Measurements from ENCODE around the gene COL27A1.

Gene COL27A1

DNA sequence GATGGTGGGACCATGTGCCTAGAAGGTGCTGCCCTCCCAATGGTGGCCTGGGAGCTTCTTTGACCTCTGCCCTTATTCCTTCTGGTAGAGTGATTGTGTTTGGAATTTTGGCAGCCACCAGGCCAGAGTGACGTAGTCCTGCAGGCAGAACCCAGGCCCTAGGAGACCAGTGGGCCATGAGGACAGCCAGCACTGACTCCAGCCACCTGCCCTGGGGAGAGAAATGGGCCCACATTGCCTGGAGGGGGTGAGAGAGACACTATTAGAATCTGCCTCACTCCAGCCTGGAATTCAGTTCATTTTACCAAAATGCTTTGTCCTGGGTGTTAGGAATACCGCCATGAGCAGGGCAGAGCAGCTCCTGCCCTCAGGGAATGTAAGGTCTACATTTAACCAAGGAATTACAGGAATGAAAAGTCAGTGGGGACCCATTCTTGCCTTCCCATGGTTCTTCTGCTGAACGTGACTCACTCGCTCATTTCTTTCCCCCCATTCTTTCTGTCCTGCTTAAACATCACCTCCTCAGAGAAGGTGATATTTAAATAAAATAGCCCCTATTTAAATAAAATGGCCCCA is 5.5 kb upstream of the COL27A1 start:
- no peak for DNase-seq

DNA sequence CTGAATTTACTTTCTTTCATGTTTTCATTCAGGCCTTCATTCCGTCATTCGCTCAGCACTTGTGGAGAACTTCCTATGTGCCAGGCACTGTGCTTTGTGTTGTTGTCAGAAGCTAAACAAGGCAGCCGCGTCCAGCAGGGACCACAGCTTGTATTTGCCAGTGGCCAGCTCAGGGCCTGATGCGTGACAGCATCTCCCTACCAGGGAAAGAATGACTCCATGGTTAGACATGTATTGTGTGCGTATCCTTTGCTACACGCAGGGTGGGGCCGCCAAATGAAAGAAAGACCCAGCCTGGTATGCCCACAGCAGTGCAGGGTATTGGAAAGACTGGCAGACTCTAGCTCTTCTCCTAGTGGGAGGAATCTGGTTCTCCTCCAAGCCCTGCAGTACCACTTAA is 4.7 kb upstream of the COL27A1 start:
- no peak for DNase-seq

DNA sequence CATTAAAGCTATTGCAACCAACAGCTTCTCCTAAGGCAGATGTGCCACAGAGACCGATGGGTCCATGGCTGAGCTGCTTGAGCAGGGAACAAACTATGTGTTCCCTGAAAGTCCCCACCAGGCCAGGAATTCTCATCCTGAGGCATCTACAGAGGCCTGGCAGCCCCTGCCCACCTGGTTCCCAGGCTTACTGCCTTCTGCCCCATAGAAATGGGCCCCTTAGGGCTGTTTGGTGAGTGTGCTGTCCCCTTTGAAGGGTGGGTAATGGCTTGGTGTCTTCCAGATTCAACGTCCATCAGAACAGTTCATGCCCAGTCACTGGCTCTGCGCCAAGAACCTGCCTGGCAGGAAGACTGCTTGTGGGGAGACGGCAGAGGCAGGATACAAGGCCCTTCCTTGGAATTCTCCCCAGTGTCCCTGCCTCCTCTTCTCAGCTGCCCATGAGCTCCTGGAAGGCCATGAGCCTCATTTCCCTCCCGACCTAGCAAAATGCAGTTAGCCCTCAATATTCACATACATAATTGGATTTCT is 3.8 kb upstream of the COL27A1 start:
- DNase-seq, result no peak

DNA sequence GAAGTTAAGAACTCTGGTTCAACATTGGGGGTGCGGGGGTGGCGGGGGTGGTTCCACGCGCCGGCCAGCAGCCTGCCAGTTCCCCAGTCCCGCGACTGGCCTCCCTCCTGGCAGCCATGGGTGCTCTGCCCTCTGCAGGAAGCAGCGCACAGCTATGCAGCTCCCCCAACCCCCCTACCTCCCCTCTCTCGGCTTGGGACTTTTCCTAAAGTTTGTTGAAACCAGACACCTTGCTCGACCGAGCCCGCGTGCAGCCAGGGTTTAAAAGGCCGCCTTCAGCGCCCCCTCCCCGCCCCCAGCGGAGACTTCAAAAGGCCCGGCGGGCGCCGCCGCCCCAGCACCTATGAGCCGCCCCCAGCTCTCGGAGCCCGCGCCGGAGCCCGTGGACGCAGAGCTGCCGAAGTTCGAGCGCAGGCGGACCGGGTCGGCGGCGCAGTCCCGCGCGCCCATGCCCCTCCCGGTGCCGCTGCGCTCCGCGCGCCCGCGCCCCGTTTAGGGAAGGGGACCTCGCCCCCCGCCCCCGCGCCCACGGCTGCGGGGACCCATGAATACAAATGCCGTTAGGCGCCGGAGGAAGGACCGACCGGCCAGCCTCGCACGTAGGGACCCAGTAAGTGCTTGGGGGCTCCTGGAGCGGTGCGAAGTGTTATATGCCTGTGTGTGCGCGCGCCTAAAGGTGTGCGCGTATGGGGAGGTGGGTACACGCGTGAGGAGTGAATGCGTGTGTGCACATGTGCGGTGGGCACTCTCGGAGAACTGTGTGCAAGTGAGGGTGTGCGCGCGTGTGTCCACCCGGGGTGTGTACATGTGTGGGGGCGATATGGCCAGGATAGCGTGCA is 1.4 kb upstream of the COL27A1 start:
- DNase-seq, result no peak

DNA sequence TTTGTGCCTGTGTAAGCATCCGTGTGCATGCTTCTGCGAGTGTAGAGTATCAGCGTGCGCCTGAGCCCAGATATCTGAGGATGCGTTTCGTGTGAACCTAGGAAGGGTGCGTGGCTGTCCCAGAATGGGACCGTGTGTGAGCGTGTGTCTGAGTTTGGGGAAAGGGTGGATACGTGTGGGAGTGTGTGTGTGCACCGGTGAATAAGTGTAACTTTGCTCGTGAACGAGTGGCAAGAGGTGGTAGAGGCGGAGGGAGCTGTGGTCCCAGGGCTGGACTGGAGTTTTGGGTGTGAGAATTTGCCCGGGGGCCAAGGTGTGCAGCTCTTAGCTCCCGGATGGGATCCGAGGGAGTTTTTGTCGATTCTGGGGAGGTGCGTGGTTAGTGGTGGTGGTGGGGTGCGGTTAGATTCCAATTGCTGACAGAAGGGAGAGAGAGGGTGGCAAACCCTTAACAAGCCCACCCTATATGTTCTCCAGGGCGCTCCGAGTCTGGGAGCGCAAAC is 686 bp upstream of the COL27A1 start:
- DNase-seq, result no peak

DNA sequence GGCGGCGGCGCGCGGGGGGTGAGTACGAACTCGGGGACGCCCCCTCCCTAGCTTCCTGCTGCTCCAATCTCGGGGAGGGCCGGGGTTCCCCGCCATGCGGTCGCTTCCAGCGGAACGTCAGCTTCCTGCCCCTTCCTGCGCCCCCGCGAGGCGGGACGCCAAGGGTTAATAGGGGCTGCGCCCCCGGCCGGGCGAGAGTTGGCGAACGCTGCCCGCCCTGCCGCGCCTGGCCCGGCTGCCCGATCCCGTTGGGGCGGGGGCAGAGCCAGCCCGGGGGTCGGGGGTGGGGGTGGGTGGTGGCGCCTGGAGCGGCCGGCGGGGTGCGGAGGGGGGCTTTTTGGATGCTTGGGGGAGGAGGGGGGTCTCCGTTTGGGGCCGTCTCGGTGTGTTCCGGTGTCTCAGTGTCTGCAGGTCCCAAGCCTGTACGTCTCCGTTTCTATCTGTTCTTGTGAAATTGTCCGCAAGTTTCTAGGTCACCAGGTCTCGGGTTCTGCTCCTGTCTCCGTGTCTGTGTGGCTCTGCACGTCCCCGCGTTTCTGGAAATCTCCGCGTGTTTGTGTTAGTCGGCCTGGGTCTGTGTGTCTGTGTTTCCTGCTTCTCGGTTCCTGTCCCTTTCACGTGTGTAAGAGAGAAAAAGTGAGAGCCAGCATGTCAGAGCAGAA is 789 bp downstream of the COL27A1 start:
- no peak for DNase-seq

DNA sequence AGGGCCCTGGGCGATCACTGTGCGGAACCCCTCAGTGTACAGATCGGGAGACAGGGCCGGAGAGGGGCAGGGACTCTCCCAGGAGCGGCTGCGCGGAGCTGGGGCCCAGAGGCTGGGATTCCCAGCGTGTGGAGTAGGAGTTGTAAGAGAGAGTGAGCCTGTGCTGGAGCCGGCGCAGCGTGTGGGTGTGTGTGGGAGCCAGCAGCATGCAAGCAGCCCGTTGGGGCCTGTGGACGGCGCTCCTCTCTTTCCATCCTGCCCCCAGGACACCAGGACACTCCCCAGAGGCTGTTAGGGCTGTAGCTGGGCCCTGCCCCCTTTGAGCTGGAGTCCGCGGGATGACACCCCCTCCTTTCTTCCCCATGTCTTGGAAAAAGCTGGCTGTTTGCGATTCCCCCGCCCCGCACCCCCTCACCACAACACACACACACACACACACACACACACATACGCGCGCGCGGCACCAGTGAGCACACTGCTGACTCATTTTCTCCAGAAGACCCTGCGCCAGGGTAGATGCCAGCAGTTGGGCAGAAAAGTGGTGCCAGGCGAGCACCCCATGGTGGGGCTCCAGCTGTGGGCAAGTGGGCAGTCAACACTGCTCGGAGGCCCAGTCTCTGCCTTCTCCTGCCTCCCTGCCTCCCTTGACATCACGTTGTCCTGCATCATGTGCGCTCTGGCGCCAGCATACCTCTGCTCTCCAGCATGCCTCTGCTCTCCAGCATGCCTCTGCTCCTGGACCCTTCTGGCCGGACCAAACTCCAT is 1.5 kb downstream of the COL27A1 start:
- DNase-seq, result no peak

DNA sequence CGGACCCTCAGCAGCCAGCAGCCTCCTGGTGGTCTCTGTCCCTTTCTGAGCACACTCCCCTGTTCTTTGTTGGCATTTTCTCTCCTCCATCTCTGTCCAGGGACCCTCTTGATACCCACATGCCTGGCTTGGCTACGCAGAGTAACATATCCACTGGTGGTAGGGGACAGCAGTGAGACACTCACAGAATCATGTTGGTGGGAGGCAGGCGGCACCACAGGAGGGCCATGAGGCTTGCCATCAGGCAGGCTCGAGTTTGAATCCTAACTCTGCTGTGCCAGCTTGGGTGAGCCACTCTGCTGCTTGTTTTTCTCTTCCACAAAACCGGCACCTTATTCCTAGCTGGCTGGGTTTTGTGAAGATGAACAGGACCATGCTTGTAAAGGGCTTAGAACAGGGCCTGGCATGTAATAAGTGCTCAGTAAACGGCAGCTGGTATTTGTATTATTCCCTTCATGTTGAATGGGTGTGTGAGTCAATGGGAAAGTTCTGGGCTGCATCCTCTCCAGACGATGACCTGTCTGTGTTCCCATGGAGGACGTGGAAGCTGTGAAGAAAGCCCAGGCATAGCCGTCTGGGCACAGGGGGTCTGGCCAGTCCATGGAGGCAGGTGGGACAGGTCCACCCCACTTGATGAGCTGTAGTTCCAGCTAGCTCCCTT is 2.3 kb downstream of the COL27A1 start:
- DNase-seq, result no peak

DNA sequence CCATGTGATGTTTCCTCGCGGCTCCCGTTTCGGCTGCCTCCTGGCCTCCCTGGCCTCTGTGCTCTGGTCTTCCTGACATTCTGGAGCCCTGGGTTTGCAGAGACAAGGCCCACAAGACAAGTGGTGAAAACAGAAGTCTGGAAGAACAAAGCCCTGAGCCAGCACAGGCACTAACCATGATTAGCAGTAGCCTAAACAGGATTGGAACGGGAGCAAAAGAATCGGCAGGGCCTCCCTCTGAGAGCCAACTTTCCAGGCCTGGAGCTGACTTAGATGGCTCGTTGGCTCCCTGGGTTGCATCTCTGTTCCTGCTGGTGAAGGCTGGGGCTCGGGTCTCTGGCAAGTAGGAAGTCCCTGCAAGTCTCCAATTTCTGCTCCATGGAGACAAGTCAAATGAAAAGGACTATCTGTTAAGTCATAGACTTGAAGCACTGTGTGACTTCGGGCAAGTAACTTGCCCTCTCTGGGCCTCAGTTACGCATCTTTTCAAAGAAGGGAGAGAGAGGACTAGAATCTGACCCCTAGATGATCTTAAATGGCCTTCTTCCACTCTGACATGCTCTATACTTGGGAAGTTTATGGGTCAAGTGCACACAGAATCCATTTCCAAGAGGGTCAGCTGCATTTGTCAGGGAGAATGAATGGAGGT is 3.3 kb downstream of the COL27A1 start:
- DNase-seq, result no peak

DNA sequence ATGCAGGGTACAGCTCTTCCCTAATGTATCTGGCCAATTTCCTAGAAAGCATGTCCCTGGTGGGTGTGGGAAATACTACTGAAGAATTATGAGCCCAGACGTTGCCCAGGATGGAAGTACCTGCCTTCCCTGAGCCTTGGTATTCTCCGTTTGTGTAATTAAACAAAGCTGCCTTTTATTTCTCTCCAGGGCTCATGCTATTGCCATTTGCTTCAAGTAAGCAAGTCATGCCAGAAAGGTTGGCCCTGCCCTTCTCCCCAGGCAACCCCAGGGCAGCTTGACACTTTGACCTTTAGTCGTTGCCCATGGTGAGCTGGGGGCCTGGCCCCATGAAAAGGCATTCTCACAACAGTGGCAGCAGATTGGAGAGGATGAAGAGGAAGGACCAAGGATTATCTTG is 4.4 kb downstream of the COL27A1 start:
- DNase-seq, result no peak

DNA sequence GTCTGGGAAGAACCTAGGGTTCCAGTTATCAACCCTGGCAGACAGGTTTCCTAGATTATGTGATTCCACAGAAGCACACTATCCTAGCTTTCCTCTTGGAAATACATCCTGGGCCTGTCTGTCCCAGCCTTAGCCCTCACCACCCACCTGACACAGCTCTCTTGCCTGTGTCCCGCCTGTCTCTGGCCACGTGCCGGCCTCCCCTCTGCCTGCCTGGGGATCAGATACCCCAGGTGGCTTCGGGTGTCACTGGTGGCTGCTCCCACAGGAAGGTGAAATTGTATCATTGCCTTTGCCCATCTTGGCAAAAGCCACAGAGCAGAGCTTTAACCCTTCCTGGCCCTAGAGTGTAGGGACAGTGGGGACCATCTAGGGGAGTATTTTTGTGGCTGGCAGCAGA is 6.2 kb downstream of the COL27A1 start:
- DNase-seq, result no peak

DNA sequence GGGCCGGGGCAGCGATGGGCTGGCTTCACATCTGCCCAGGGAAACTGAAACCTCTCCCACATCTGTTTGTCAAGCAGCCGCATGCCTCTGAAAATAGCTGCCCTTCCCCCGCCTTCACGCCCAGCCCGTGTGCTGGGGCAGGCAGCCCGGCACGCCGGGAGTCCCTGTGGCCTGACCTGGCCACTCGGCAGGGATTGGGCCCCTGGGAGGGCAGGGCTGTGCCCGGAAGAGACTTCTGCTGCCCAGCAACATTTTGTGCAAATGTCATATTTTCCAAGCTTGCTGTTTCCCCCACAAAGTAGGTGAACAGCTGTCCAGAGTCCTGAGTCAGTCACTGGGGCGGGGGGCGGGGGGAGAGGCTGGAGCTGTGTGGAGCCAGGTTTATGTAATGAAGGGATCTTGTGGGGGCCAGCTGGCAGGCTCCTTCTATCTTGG is 8.2 kb downstream of the COL27A1 start:
- DNase-seq, result no peak

DNA sequence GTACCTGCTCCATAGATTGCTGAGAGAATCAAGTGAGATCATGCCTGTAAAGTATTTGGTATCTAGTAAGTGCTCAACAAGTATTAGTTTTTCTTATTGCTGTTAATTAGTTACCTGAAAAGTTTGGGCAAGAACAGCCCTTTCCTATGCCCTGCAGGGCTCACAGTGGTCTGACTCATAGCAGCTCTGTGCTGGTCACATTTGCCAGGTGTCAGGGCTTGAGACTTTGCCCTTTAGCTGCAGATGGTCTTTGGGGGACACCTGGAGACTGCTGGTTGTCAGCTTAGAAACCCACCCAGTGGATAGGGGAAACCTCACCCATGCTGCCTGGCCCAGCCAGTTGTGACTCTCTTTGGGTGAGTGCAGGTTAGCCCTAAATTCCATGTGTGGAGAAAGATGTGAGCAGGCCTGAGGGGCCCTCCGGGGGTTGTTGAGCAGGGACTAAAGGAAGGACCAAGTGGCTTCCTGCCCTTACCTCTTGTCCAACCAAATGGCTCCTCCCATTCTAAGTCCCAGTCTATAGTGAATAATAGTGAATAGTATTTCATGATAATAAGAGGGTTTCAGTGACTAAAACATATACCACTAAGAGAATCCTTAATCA is 9.0 kb downstream of the COL27A1 start:
- no peak for DNase-seq

DNA sequence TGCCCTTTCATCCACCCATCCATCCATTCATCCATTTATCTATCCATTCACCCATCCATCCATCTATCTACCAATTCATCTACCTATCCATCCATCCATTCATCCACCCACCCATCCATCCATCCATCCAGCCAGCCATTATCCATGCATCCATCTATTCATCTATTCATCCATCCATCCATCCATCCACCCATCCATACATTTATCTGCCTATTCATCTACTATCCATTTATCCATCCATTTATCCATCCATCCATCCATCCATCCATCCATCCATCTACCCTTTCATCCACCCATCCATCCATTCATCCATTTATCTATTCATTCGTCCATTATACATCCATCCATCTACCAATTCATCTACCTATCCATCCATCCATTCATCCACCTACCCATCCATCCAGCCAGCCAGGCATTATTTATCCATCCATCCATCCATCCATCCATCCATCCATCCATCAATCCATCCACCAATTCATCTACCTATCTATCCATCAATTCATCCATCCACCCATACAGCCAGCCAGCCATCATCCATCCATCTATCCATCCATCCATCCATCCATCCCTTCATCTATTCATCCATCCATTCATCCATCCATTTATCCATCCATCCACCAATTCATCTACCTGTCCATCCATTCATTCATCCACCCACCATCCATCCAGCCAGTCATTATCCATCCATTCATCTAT is 10.2 kb downstream of the COL27A1 start:
- no peak for DNase-seq

DNA sequence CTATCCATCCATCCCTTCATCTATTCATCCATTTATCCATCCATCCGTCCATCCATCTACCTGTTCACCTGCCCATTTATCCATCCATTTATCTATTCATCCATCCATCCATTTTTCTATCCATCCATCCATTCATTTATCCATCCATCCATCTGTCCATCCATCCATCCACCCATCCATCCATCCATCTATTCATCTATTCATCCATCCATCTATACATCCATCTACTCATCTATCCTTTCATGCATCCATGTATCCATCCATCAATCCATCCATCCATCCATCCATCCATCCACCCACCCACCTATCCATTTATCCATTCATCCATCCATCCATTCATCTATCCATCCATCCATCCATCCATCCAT is 10.8 kb downstream of the COL27A1 start:
- no peak for DNase-seq

DNA sequence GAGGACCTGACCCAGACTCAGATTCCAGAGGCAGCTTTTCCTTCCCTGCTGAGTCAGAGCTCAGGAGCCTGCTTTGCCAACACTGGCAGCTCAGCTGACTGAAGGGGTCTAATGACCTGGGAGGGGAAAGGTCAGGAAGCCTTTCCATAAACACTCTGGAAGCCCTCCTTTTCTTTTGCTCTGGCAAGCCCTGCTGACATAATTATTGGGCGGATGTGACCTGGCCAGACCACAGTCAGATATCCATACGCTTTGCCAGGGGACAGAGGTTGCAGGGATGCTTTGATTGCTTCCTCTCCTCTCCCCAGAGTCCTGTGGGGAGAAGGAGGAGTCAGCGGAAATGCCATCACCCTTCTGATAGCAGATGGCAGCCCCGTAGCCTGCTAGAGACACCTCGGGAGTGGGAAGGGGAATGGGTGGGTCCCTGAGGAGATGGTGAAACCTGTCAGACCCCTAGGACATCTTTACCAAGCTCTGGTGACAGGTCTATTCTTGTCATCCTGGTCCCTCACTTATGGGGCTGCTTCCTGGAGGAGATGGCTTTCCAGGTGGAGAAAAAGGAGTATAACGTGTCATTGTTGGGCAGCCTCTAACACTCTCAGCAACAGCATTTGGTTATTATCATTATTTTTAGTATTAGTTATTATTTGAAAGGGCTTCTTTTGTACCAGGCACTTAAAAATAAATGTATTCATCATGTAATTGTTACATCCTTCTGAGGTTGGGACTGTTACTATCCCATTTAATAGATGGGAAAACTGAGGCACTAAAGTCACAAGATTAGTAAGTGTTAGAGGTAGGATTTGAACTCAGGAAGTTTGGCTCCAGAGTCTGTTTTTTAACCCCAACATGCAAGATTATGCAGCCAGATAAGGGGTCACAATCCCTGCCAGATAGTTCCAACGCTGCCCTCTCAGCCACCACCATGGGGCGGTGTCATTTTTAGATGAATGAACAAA is 11.6 kb downstream of the COL27A1 start:
- DNase-seq, result no peak

DNA sequence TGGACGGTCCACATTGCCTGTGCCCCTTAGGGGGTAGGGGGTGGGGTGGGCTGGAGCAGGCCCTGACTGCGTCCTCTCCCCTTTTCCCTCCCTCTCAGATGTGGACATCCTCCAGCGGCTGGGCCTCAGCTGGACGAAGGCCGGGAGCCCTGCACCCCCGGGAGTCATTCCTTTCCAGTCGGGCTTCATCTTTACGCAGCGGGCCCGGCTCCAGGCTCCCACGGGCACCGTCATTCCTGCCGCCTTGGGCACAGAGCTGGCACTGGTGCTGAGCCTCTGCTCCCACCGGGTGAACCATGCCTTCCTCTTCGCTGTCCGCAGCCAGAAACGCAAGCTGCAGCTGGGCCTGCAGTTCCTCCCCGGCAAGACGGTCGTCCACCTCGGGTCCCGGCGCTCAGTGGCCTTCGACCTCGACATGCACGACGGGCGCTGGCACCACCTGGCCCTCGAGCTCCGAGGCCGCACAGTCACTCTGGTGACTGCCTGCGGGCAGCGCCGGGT is 12.3 kb downstream of the COL27A1 start:
- no peak for DNase-seq

DNA sequence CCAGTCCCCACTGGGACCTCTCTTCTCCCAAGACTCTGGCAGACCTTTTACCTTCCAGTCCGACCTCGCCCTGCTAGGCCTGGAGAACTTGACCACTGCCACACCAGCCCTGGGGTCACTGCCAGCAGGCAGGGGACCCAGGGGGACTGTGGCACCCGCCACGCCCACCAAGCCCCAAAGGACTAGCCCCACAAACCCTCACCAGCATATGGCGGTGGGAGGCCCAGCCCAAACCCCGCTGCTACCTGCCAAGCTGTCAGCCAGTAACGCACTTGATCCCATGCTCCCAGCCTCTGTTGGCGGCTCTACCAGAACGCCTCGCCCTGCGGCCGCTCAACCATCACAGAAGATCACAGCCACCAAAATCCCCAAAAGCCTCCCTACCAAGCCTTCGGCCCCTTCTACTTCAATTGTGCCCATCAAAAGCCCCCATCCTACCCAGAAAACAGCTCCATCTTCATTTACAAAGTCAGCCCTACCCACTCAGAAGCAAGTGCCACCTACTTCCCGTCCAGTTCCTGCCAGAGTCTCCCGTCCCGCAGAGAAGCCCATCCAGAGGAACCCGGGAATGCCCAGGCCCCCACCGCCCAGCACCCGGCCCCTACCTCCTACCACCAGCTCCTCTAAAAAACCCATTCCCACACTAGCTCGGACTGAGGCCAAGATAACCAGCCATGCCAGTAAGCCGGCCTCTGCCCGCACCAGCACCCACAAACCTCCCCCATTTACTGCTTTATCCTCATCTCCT is 13.1 kb downstream of the COL27A1 start:
- DNase-seq, result no peak
